K562 (cell line): Measurements from ENCODE around the gene ZC3H6. TPM values are rescaled to one million over a fixed set of nuclear protein-coding genes. Genes with fewer than 3 reads are reported as not detected.

Experiments used
- CREB3L1 ChIP-seq: fragments of 450-650 bp; IDR thresholded peaks from 2 replicates; pipeline ENCODE4 v1.6.1; 2014; ENCODE audit warnings: low read depth, mild to moderate bottlenecking, moderate library complexity, borderline replicate concordance
- ELF1 ChIP-seq: fragments of 200-800 bp; sonication (Bioruptor generic); IDR thresholded peaks from 2 replicates; pipeline ENCODE4 v1.6.1; 2016; ENCODE audit warnings: missing genetic modification characterization, missing compliant biosample characterization
- HBP1 ChIP-seq: fragments of 450-650 bp; formaldehyde crosslinking; IDR thresholded peaks from 2 replicates; pipeline ENCODE4 v1.4.0; 2022; ENCODE audit warnings: missing genetic modification characterization
- MECOM ChIP-seq: fragments of 250-450 bp; sonication (Bioruptor Pico); IDR thresholded peaks from 2 replicates; pipeline ENCODE4 v1.8.0; 2022; ENCODE audit warnings: inconsistent platforms
- NELFE ChIP-seq: IDR thresholded peaks from 2 replicates; pipeline ENCODE4 v1.6.1; 2011; ENCODE audit warnings: mild to moderate bottlenecking; ENCODE audit not compliant: insufficient read depth, insufficient read length
- PHF21A ChIP-seq: fragments of 450-650 bp; IDR thresholded peaks from 2 replicates; pipeline ENCODE4 v1.6.1; 2017; ENCODE audit warnings: low read depth, borderline replicate concordance
- PML ChIP-seq: IDR thresholded peaks from 2 replicates; pipeline ENCODE4 v1.6.1; 2012; ENCODE audit warnings: low read length, inconsistent platforms
- RBM39 ChIP-seq: fragments of 200-400 bp; formaldehyde crosslinking; optimal IDR thresholded peaks from 2 replicates; pipeline ENCODE3; 2018; ENCODE audit warnings: low read depth, low read length
- TAF15 ChIP-seq: fragments of 200-400 bp; formaldehyde crosslinking; IDR thresholded peaks from 2 replicates; pipeline ENCODE4 v1.6.1; 2017; ENCODE audit warnings: mild to moderate bottlenecking, low read depth, low read length, moderate library complexity
- TFAP4 ChIP-seq: sonication (generic); formaldehyde crosslinking; IDR thresholded peaks from 2 replicates; pipeline ENCODE4 v1.8.0; 2022; ENCODE audit warnings: missing genetic modification reagents, mild to moderate bottlenecking, moderate library complexity, borderline replicate concordance
- YBX1 ChIP-seq: fragments of 450-650 bp; IDR thresholded peaks from 2 replicates; pipeline ENCODE4 v1.7.1; 2016; ENCODE audit warnings: mild to moderate bottlenecking
- ZBTB40 ChIP-seq, 2 experiments: fragments of 450-650 bp in 1 of 2; sonication (generic) in 1 of 2; formaldehyde crosslinking in 1 of 2; IDR thresholded peaks; 2 replicates each; pipeline versions ENCODE4 v1.7.1 to v1.9.0; 2016 to 2022; ENCODE audit warnings: inconsistent platforms in 1 of 2, mild to moderate bottlenecking in 1 of 2, missing genetic modification reagents in 1 of 2
- ZNF174 ChIP-seq: fragments of 250-450 bp; sonication (Bioruptor Pico); IDR thresholded peaks from 2 replicates; pipeline ENCODE4 v1.4.0; 2020; ENCODE audit warnings: mild to moderate bottlenecking
- ZNF584 ChIP-seq: fragments of 200-800 bp; sonication (Bioruptor generic); IDR thresholded peaks from 2 replicates; pipeline ENCODE4 v1.6.1; 2016; ENCODE audit warnings: low read depth, mild to moderate bottlenecking, missing genetic modification characterization, missing compliant biosample characterization
- polyA plus RNA-seq, 8 experiments: library from polyadenylated mRNA; depleted of rRNA in 4 of 8; stranded (reverse) in 5 of 8; unstranded in 3 of 8; fragments of >200 nt; fragmentation: Nextera tagmentation in 2 of 8; fragmentation: Illumina TruSeq in 1 of 8; extraction: Ambion mirVana in 2 of 8; extraction: Trizol in 1 of 8; gene quantifications; 2 replicates each; pipeline versions ENCODE4 v1.2.1 to v1.2.3, GENCODE V29; 2011 to 2014; ENCODE audit warnings: inconsistent platforms in 1 of 8, missing spikeins in 1 of 8
- total RNA-seq, 7 experiments: library from RNA; depleted of rRNA in 6 of 7; stranded (reverse); fragments of >200 nt in 6 of 7; fragmentation: Illumina TruSeq in 2 of 7; extraction: Trizol in 2 of 7; gene quantifications; 2 replicates each; pipeline versions ENCODE4 v1.2.1 to v1.2.3, GENCODE V29; 2011 to 2021; ENCODE audit warnings: low replicate concordance in 1 of 7

ZC3H6 gene
- total and polyA plus RNA-seq, 9 of the 15 experiments (the other 6 are each of a cell fraction or from before 2014, with no cell fraction given) = 0.45 to 1.9 (median 1.5) TPM

- peak; percentile 82 for TF ChIP-seq TFAP4 (CRISPR knock-in tag)
- TF ChIP-seq PML = peak; percentile 81
- TF ChIP-seq PHF21A = no peak
- TF ChIP-seq NELFE = no peak
- TF ChIP-seq YBX1 = no peak
- TF ChIP-seq TAF15 = no peak
- TF ChIP-seq ZBTB40 (IDR thresholded peaks at IDR 0.05) = no peak
- TF ChIP-seq ZBTB40 (CRISPR knock-in tag; IDR thresholded peaks at IDR 0.05) = no peak
- no peak for TF ChIP-seq RBM39
- TF ChIP-seq HBP1 (CRISPR knock-in tag) = no peak
- peak; percentile 35; the same call in 1 of the 2 replicates for TF ChIP-seq CREB3L1
- TF ChIP-seq ELF1 = 0 out of 2 replicates have a peak, but pooled peaks have one; percentile 28
- TF ChIP-seq MECOM (CRISPR knock-in tag) = no peak
- TF ChIP-seq ZNF584 (CRISPR knock-in tag) = no peak
- TF ChIP-seq ZNF174 (CRISPR knock-in tag) = no peak
These were observed 20.7 kb upstream of the ZC3H6 start, which contains the start of gene ZC3H8 (continued) for GRCh38 chr2:112254466-112255240.
